Uterus (tissue), 4 donors: ENCODE measurements around the gene LTBP1. TPM values are rescaled to one million over a fixed set of nuclear protein-coding genes. Genes with fewer than 3 reads are reported as not detected.

Experiments used
- DNase-seq, 2 donors: peaks; one replicate each; pipeline ENCODE4 v3.0.0-alpha.2; 2019 to 2020
- H3K27ac ChIP-seq, 2 donors: fragments of 200-600 bp; sonication (generic); 1 replicate in 1 of 2; 2 replicates in 1 of 2; pipeline ENCODE4 v1.5.1; 2016 to 2018
- H3K27me3 ChIP-seq, 2 donors: fragments of 200-600 bp; sonication (generic); one replicate each; pipeline ENCODE4 v1.5.1; 2018 to 2019; ENCODE audit warnings: control low read depth in 1 of 2
- H3K36me3 ChIP-seq, 2 donors: fragments of 200-600 bp; sonication (generic); one replicate each; pipeline ENCODE4 v1.5.1; 2019; ENCODE audit warnings: control low read depth in 1 of 2
- H3K4me1 ChIP-seq, 2 donors: fragments of 200-600 bp; sonication (generic); one replicate each; pipeline ENCODE4 v1.5.1; 2018 to 2019; ENCODE audit warnings: control low read depth in 1 of 2
- H3K4me3 ChIP-seq, 2 donors: fragments of 200-600 bp; sonication (generic); 1 replicate in 1 of 2; 2 replicates in 1 of 2; pipeline ENCODE4 v1.5.1; 2018 to 2019; ENCODE audit warnings: mild to moderate bottlenecking in 1 of 2
- H3K9me3 ChIP-seq, 2 donors: fragments of 200-600 bp; sonication (generic); one replicate each; pipeline ENCODE4 v1.5.1; 2019; ENCODE audit warnings: control low read depth in 1 of 2
- POLR2A ChIP-seq, 2 donors: fragments of 450-650 bp; IDR thresholded peaks; one replicate each; pipeline ENCODE4 v1.6.1; 2016; ENCODE audit warnings: antibody characterized with exemption in 2 of 2, mild to moderate bottlenecking in 1 of 2, moderate library complexity in 1 of 2
- intact Hi-C: fragments of 100-400 bp; cut with DNase I; formaldehyde crosslinking; loops from one replicate; pipeline ENCODE4 v1.15.1; 2023; ENCODE audit warnings: low total_unique reads
- total RNA-seq, 4 donors: library from RNA; depleted of rRNA in 3 of 4; stranded (reverse); fragments of >200 nt in 3 of 4; gene quantifications; one replicate each; pipeline versions ENCODE4 v1.1.0 to v1.2.4, GENCODE V29; 2014 to 2023
- TF ChIP-seq, protein P1 (sequence below), 4 experiments: fragments of 200-600 bp in 2 of 4; fragments of 450-650 bp in 2 of 4; sonication (generic) in 2 of 4; IDR thresholded peaks; one replicate each; pipeline ENCODE4 v1.5.1; 2016 to 2019; ENCODE audit warnings: antibody characterized with exemption in 4 of 4, mild to moderate bottlenecking in 2 of 4, moderate library complexity in 1 of 4
- donor health status: DM: yes; HTN: yes; CAD: no.

The LTBP1 gene
- total RNA-seq, 4 donors from 2014 or later = 72.5 to 322 (median 92.2) TPM

DNA sequence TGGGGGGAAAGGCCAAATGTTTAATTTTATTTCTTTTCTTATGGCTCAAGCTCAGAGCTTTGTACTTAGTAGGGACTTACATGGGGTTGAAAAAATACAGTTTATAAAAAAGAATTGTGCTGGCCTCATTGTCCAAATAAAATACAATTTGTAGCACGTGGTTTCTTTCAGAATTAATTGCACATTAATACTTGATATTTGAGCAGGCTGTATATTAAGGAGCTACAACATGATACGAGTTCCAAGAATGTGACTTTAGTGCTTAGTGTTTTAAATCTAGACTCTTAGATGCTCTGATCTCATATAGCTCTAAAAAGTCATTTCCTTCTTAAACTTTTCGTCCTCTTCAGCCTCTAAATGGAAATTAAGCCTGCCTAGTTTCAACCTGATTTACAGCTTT, 483.3 kb downstream of the LTBP1 start:
- no peaks in the 10 kb centered on the region for H3K27me3 ChIP-seq
- H3K36me3 ChIP-seq = no peaks in the 10 kb centered on the region
- H3K4me1 ChIP-seq = no peaks in the 10 kb centered on the region
- H3K4me3 ChIP-seq = no peak overlapping the region
- no peak overlapping the region for H3K27ac ChIP-seq
- no peak for DNase-seq
- TF ChIP-seq, protein P1, sequence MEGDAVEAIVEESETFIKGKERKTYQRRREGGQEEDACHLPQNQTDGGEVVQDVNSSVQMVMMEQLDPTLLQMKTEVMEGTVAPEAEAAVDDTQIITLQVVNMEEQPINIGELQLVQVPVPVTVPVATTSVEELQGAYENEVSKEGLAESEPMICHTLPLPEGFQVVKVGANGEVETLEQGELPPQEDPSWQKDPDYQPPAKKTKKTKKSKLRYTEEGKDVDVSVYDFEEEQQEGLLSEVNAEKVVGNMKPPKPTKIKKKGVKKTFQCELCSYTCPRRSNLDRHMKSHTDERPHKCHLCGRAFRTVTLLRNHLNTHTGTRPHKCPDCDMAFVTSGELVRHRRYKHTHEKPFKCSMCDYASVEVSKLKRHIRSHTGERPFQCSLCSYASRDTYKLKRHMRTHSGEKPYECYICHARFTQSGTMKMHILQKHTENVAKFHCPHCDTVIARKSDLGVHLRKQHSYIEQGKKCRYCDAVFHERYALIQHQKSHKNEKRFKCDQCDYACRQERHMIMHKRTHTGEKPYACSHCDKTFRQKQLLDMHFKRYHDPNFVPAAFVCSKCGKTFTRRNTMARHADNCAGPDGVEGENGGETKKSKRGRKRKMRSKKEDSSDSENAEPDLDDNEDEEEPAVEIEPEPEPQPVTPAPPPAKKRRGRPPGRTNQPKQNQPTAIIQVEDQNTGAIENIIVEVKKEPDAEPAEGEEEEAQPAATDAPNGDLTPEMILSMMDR (IDR thresholded peaks at IDR 0.05) = no peak
- no peak for TF ChIP-seq POLR2A (IDR thresholded peaks at IDR 0.05)
- intact Hi-C loops = no loop called here
- no peaks in the 10 kb centered on the region for H3K9me3 ChIP-seq

DNA sequence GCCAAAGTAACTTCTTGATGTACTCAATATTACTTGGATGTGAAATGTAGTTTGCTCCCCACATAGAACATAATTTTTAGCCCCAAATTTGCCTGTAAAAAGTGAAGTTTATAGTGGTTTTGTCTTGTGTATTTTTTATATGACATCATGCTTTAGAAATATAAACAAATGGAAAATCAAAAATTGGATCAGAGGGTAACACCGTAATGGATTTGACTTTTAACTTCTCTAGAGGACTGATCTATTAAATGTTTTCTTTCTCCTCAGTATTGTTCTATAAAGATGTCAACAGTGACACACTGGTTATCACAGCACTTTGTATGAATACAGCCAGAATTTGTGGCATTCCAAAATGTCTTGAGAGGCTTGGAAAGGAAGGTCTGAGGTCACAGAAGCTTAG, 484.1 kb downstream of the LTBP1 start:
- no peak for TF ChIP-seq POLR2A (IDR thresholded peaks at IDR 0.05)
- TF ChIP-seq, protein P1 (IDR thresholded peaks at IDR 0.05) = no peak
- H3K27me3 ChIP-seq = no peaks in the 10 kb centered on the region
- no peak for DNase-seq
- H3K4me3 ChIP-seq = no peak overlapping the region
- H3K9me3 ChIP-seq = no peaks in the 10 kb centered on the region
- intact Hi-C loops = no loop called here
- no peaks in the 10 kb centered on the region for H3K36me3 ChIP-seq
- H3K27ac ChIP-seq = no peak overlapping the region
- no peaks in the 10 kb centered on the region for H3K4me1 ChIP-seq

DNA sequence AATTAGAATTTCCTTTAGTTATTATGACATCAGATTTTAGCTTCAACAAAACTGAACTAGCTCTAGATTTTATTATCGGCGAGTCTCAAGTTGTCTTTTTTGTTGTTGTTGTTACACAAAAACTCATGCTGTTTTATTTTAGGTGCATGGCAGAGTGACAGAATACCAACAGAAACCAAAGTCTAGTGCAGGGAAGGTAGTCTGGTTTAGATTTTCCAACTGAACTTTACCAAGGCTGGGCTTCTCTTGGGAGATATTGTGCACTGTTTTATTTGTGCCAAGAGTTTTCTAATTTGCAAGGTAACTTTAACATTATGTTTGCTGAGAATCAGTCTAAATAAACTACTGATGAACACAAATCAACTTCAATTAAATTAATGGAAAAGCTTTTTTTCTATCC, 486.1 kb downstream of the LTBP1 start:
- Histone ChIP-seq H3K4me1 (no peaks in the 10 kb centered on the region), H3K27me3 (no peaks in the 10 kb centered on the region), H3K9me3 (no peaks in the 10 kb centered on the region), H3K4me3 (no peak overlapping the region), H3K27ac (no peak overlapping the region), H3K36me3 (no peaks in the 10 kb centered on the region)
- TF ChIP-seq, protein P1 (IDR thresholded peaks at IDR 0.05) = no peak
- no peak for TF ChIP-seq POLR2A (IDR thresholded peaks at IDR 0.05)
- intact Hi-C loops = no loop called here
- no peak for DNase-seq

DNA sequence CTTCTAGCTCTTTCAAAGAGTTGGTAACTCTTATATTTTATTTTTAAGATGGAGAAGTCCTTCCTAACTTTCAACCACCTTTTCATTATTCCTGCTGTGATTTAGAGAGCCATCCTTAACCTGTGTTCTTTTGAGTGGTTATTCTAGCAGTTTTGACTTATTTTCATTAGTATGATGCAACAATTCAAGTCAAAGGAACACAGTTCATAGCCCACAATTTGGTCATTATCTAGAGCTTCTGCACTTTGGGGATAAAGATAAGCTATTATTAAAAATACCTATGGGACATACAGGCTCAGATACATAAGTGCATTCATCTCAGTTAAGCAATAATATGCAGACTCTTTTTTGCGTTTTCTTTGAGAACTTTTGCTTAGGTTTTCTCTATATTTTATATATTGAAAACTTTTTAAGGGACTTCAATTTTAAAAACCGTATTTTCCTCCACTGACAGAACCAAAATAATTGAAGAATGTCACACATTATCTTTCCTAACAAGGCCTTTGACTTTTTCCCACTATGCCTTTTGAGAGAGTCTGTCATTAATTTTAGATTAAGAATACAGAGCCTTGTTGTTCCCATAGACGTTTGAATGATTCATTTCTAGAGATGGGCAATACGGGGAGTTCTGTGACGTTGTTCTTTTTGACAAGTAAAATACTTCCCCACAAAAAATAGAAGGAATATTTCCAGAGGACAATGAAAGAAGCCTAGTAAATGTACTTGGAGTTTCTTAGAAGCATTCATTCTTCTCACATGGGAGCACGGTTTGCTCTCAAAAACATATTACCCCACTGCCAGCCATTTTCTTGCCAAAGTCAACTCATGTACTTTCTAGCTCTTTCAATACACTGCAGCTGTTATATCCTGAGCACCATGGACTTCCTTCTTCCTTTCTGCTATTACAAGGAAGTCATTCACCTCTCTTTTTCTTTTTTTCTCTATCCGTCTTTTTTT, 486.8 kb downstream of the LTBP1 start:
- no peak for DNase-seq
- Histone ChIP-seq H3K4me1 (no peaks in the 10 kb centered on the region), H3K27me3 (no peaks in the 10 kb centered on the region), H3K4me3 (no peak overlapping the region), H3K27ac (no peak overlapping the region), H3K36me3 (no peaks in the 10 kb centered on the region), H3K9me3 (no peaks in the 10 kb centered on the region)
- intact Hi-C loops = no loop called here
- TF ChIP-seq POLR2A (IDR thresholded peaks at IDR 0.05) = no peak
- TF ChIP-seq, protein P1 (IDR thresholded peaks at IDR 0.05) = no peak

- H3K9me3 ChIP-seq = no peaks in the 10 kb centered on the region
- no peak overlapping the region for H3K4me3 ChIP-seq
- no peaks in the 10 kb centered on the region for H3K27me3 ChIP-seq
- no peak overlapping the region for H3K27ac ChIP-seq
- no peaks in the 10 kb centered on the region for H3K36me3 ChIP-seq
- no peak for TF ChIP-seq POLR2A (IDR thresholded peaks at IDR 0.05)
- TF ChIP-seq, protein P1 (IDR thresholded peaks at IDR 0.05) = no peak
- no peak for DNase-seq
- no peaks in the 10 kb centered on the region for H3K4me1 ChIP-seq
- intact Hi-C loops = no loop called here
Measured at GRCh38 chr2:33435518-33435917, 488.8 kb downstream of the LTBP1 start.
